ENCODE measurements around the gene NINL.
A peak's percentile ranks its signal among the peaks of the same experiment; 100 is the strongest.

The NINL gene

GRCh38 chr20:25460566-25461280, 124.6 kb downstream of the NINL start:
- no peak for DNase-seq

GRCh38 chr20:25459916-25460535, 125.3 kb downstream of the NINL start:
- no peak for DNase-seq

GRCh38 chr20:25459111-25459830, 126.1 kb downstream of the NINL start:
- DNase-seq: no peak

GRCh38 chr20:25457886-25458680, 127.2 kb downstream of the NINL start:
- no peak for DNase-seq

DNA sequence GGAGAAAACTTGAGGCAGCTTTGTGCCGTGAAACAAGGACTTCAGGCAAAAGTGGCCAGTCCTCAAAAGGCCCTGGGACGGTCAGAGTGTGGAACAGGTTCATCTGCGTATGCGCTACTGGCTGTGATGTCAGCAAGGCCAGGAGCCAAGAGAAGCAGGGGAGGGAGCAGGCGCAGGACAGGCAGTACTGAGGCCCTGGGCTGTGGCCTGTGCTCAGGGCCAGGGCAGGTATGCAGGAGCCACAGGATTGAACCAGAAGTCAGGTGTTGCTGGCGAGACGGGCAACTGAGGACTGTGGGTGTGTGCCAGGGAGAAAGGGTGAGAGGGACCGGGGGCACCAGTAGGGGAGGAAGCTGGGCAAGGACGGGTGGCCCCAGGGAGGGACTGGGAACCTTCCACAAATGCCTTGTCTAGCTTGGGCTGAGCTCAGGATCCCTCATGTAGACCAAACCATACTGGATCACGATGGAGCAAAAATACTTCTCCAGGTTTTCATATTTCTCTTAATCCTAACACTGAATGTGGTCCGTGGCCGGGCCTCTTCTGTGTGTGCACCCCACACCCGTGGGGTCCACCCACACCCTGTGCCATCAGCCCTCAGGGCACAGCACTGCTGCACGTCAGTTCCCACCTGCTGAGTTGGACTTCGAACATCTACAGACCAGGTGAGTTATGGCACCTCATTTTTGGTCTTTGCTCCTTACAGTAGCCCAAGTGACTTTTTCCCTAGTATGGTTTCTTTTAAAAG, 131.0 kb downstream of the NINL start:
- DNase-seq: no peak

DNA sequence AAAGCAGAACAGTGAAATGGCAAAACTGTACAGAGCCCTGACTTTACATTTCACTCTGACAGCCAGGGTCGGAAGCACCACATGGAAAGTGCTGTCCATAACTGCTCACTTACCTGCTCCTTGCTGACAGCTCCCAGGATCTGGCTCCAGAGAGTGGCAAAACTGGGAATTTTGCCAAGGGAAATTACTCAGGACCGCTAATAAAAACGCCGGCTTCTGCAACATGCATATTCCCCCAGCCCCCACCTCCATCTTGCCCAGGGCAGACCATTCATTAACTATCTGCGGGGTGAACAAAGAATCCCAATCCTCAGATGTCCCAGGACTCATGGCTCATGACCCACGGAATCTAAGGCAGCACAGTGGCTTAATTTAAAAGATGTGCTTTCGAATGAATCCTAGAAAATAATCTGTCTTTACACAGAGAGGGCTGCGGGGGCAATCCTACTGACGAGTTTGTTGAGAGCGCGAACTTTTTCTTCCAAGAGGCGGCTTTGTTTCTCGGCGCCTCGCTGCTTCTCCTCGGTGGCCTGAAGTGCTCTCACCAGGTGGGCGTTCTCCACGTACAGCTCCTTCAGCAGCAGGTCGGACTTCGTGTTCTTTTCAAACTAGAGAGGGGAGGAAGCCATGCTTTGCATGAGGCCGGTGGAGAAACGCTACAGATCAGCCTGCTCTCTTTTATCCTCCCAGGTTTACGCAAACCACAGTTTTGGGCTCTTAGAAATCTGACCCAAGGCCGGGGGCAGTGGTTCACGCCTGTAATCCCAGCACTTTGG, 132.1 kb downstream of the NINL start:
- DNase-seq: no peak

DNA sequence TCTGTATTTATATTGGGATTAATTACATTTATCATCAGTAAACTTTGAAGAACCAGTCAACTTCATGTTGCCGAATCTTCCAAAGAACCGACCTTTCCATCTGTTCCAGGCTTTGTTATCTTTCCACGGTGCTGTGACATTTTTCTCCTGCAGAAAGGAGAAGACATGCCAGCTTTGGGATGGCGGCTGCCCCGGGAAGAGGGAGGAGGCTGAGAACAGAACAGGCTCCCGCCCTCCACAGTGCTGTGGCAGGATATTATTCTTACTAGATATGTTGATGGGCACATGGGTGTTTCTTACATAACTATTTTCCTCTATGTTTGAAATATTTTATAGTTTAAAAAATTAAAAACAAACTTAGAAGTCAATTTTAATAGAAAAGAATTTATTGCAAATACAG, 133.0 kb downstream of the NINL start:
- DNase-seq: no peak

GRCh38 chr20:25447671-25448070, 137.7 kb downstream of the NINL start:
- no peak for DNase-seq

- no peak for DNase-seq
These were observed 140.8 kb downstream of the NINL start for GRCh38 chr20:25444556-25444955.

DNA sequence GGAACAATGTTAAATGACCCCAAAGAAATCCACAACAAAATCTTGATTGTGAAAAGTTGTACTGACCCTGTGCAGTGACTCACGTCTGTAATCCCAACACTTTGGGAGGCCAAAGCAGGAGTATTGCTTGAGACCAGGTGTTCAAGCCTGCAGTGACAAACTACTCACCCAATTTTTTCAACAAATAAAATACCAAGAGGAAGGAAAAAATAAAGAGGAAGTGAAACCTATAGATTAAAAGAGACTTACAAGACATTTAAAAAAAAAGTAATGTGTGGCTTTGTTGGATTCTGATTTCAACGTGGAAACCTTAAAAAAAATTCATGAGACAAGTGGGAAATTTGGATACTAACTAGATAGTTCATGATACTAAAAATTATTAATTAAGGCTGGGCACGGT, 146.0 kb downstream of the NINL start:
- DNase-seq: no peak

DNA sequence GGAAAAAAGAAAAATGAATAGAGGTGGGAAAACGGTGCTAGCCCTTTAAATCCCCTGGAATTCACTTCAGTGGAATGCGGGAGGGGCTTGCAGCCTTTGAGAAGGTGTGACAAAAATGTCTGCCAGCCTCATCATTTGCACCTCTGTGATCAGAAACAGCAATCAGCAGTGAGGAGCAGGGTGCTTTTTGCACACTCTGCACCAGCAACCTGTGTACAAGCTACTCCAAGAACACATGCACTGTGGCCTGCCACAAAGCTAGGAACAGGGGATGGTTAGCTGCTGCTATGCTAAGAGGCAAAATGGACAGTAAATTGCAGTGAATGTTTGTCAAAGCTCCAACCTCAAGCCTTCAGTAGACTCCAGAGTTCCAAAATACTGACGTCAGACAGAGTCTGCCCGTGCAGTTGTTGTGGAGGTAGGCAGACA, 148.2 kb downstream of the NINL start:
- no peak for DNase-seq

GRCh38 chr20:25424536-25424935, 160.8 kb downstream of the NINL start:
- no peak for DNase-seq

- DNase-seq: no peak
These were observed 163.3 kb downstream of the NINL start for GRCh38 chr20:25422032-25422431.

DNA sequence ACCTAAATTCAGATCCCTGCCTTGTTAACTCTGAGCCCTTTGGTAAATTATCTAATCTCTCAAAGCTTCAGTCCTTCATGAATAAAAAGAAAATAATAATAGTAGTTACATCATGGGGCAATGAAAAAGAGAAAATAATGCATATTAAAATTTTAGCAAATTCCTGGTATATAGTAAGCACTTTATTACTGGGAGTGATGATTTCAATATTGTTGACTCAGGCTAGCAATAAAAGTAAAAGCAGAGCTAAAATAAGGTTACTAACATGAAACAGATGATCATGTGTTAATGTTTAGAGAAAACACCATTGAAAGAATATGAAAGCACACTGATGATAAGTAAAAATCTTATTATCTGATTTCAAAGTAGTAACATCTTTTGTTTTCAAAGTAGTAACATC, 164.2 kb downstream of the NINL start:
- no peak for DNase-seq

- no peak for DNase-seq
These were observed 166.6 kb downstream of the NINL start for GRCh38 chr20:25418776-25419175.

DNA sequence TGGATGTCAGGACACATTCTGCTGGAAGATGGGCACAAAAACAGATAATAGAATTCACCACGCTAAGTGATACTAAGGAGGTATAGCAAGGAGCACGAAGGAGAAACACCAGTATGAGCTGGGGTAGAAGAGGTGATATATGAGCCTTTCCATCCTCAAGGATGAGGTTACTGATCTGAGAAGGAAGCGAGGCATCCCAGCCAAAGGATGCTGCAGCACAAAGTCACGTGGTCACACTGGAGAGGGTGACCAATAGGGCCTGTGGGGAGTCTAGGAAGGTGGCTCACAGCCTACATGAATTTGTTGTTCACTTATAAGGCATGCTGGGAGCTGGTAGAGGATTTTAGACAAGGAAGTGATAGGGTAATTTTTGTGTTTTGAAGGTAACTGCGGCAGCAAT, 176.4 kb downstream of the NINL start:
- no peak for DNase-seq

GRCh38 chr20:25408170-25408547, 177.2 kb downstream of the NINL start:
- no peak for DNase-seq

DNA sequence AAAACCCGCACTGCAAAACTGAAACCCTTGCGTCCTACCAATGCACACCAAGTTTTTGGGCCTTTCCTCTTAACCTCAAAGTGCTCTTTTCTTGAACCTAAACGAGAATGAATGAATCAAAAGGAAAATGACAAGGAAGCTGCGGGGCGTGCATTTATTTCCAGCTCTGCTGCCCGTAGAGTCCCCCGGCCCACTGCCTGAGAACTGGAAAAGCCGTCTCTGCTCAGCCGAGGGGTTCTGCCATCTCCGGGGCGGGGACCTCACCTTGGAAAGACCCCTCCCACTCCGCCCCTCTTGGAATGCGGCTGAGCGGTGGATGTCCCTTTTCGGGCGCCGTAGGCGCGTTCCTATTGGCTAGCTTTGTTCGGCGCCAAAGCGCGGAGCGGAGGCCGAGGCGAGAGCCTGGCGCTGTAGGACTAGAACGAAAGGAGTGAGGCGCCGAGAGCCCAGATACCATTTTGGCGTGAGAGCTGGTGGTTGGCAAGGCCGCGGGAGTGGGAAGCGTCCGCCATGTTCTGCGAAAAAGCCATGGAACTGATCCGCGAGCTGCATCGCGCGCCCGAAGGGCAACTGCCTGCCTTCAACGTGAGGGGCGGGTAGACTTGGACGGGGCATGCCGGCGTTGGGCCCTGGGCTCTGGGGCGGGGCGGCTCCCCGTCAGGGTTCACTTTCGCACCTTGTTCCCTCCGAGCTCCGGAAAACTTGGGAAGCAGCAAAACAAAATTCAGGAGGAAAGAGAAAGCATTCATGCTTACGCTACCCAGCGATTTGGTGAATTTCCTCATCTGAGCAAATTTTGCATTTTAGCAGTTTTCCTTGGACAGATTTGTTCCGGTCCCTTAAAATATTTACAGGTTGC, 177.8 kb downstream of the NINL start, which contains the start of gene GINS1:
Gene GINS1, plus strand, starts transcription at position 363 of the 859 bp plus-strand sequence. Its CDS starts 148 bp downstream, at position 511.
- peak; percentile 84 for DNase-seq
